OCI-LY7 (cell line): ENCODE measurements around the gene OPRL1. TPM values are rescaled to one million over a fixed set of nuclear protein-coding genes. Genes with fewer than 3 reads are reported as not detected.
A peak's percentile ranks its signal among the peaks of the same experiment; 100 is the strongest.

ENCODE experiments used
- BruUV-seq: library from RNA; stranded (reverse); fragments of 400-500 nt; replicated peaks from 2 replicates; lab custom pipeline; 2021; lab: Mats Ljungman, UMichigan
- CTCF ChIA-PET: fragments of 300-600 bp; sonication (Branson Sonifier 250); formaldehyde crosslinking; loops from one replicate; lab custom pipeline; 2022; ENCODE audit warnings: antibody characterized with exemption; ENCODE audit not compliant: unreplicated experiment; lab: Charles Lee
- POLR2A ChIA-PET: fragments of 300-600 bp; sonication (Branson Sonifier 250); formaldehyde crosslinking; loops from one replicate; lab custom pipeline; 2022; ENCODE audit warnings: antibody characterized with exemption; lab: Charles Lee
- DNase-seq: peaks from one replicate; pipeline ENCODE4 v3.0.0-alpha.2; 2015; ENCODE audit warnings: low spot score
- H2AFZ ChIP-seq: fragments of 200-600 bp; sonication (generic), shearing (Covaris generic); 2 replicates; pipeline ENCODE4 v1.6.1; 2014; ENCODE audit warnings: mild to moderate bottlenecking, antibody characterized with exemption, low read length, moderate library complexity
- H3K27ac ChIP-seq: fragments of 200-600 bp; sonication (generic); 2 replicates; pipeline ENCODE4 v1.5.1; 2014; ENCODE audit warnings: mixed run types, low read depth, mild to moderate bottlenecking, moderate library complexity, low read length, inconsistent platforms; ENCODE audit not compliant: poor library complexity, severe bottlenecking
- H3K36me3 ChIP-seq: fragments of 200-600 bp; sonication (generic); 2 replicates; pipeline ENCODE4 v1.6.1; 2014; ENCODE audit warnings: mild to moderate bottlenecking, antibody characterized with exemption, low read length, moderate library complexity, mixed read lengths; ENCODE audit not compliant: insufficient read depth
- H3K4me1 ChIP-seq: fragments of 200-600 bp; sonication (generic); 2 replicates; pipeline ENCODE4 v1.5.1; 2014; ENCODE audit warnings: mild to moderate bottlenecking, low read length; ENCODE audit not compliant: insufficient read depth, poor library complexity, severe bottlenecking
- H3K4me2 ChIP-seq: fragments of 200-600 bp; sonication (generic); 2 replicates; pipeline ENCODE4 v1.6.1; 2014; ENCODE audit warnings: mild to moderate bottlenecking, low read length
- H3K4me3 ChIP-seq: fragments of 200-600 bp; sonication (generic); 2 replicates; pipeline ENCODE4 v1.5.1; 2014; ENCODE audit warnings: mild to moderate bottlenecking, low read depth, low read length; ENCODE audit not compliant: poor library complexity, severe bottlenecking
- H3K79me2 ChIP-seq: fragments of 200-600 bp; sonication (generic); 2 replicates; pipeline ENCODE4 v1.6.1; 2016; ENCODE audit warnings: low read depth, mild to moderate bottlenecking, low read length, moderate library complexity, mixed read lengths; ENCODE audit not compliant: insufficient read depth
- H3K9me2 ChIP-seq: fragments of 200-600 bp; sonication (generic); 2 replicates; pipeline ENCODE4 v1.6.1; 2016; ENCODE audit warnings: mild to moderate bottlenecking, low read length, mixed read lengths; ENCODE audit not compliant: insufficient read depth
- H3K9me3 ChIP-seq: fragments of 200-600 bp; sonication (generic); 2 replicates; pipeline ENCODE4 v1.6.1; 2014; ENCODE audit warnings: mild to moderate bottlenecking, mixed run types, low read length, mixed read lengths
- H4K20me1 ChIP-seq: fragments of 200-600 bp; sonication (generic); 2 replicates; pipeline ENCODE4 v1.6.1; 2014; ENCODE audit warnings: mild to moderate bottlenecking, antibody characterized with exemption, low read length, moderate library complexity, mixed read lengths; ENCODE audit not compliant: insufficient read depth
- CTCF ChIP-seq: fragments of 200-600 bp; sonication (generic); conservative IDR thresholded peaks from 2 replicates; pipeline ENCODE4 v1.5.1; 2014; ENCODE audit warnings: mild to moderate bottlenecking, antibody characterized with exemption, low read length, moderate library complexity, mixed read lengths
- EZH2phosphoT487 ChIP-seq: fragments of 200-600 bp; sonication (generic); IDR thresholded peaks from 2 replicates; pipeline ENCODE4 v1.6.1; 2018; ENCODE audit warnings: low read depth, borderline replicate concordance, mild to moderate bottlenecking, mixed run types, antibody characterized with exemption, low read length, moderate library complexity, mixed read lengths
- intact Hi-C: fragments of 100-400 bp; cut with micrococcal nuclease; formaldehyde crosslinking; loops from one replicate; pipeline ENCODE4 v1.10.0; 2022; ENCODE audit not compliant: unreplicated experiment
- total RNA-seq, 2 experiments: library from RNA; depleted of rRNA in 1 of 2; stranded (reverse); fragments of >200 nt in 1 of 2; shearing (Covaris generic) in 1 of 2; gene quantifications; 2 replicates each; pipeline ENCODE4 v1.2.3, GENCODE V29; 2014 to 2022

OPRL1 gene
- total RNA-seq, 2 experiments from 2014 or later: 6.4 to 7.6 TPM

GRCh38 chr20:64068386-64069208 lies 11.3 kb upstream of the OPRL1 start:
- DNase-seq: no peak
- Histone ChIP-seq H3K79me2 (no peaks in the 10 kb centered on the region), H3K27ac (no peak overlapping the region), H3K4me3 (no peak overlapping the region), H3K9me2 (no peaks in the 10 kb centered on the region), H3K36me3 (peaks cover 19% of the 10 kb centered on the region; the same call in 1 of the 2 replicates), H4K20me1 (no peaks in the 10 kb centered on the region), H2AFZ (no peak overlapping the region), H3K4me1 (peaks cover 36% of the 10 kb centered on the region), H3K4me2 (no peak overlapping the region), H3K9me3 (no peaks in the 10 kb centered on the region)
- BruUV-seq: no TSS peak
- no peak for TF ChIP-seq EZH2phosphoT487
- TF ChIP-seq CTCF: no peak
- POLR2A ChIA-PET: no interaction called here
- CTCF ChIA-PET: no interaction called here
- intact Hi-C loops: no loop called here

GRCh38 chr20:64069209-64069613 lies 10.7 kb upstream of the OPRL1 start:
- Histone ChIP-seq H2AFZ (no peak overlapping the region), H3K9me2 (no peaks in the 10 kb centered on the region), H3K4me3 (no peak overlapping the region), H3K4me2 (no peak overlapping the region), H3K4me1 (peaks cover 31% of the 10 kb centered on the region), H3K79me2 (no peaks in the 10 kb centered on the region), H4K20me1 (no peaks in the 10 kb centered on the region), H3K36me3 (peaks cover 25% of the 10 kb centered on the region; the same call in 1 of the 2 replicates), H3K27ac (no peak overlapping the region), H3K9me3 (no peaks in the 10 kb centered on the region)
- DNase-seq: no peak
- CTCF ChIA-PET: no interaction called here
- BruUV-seq: no TSS peak
- intact Hi-C loops: no loop called here
- no peak for TF ChIP-seq EZH2phosphoT487
- TF ChIP-seq CTCF: no peak
- POLR2A ChIA-PET: no interaction called here

DNA sequence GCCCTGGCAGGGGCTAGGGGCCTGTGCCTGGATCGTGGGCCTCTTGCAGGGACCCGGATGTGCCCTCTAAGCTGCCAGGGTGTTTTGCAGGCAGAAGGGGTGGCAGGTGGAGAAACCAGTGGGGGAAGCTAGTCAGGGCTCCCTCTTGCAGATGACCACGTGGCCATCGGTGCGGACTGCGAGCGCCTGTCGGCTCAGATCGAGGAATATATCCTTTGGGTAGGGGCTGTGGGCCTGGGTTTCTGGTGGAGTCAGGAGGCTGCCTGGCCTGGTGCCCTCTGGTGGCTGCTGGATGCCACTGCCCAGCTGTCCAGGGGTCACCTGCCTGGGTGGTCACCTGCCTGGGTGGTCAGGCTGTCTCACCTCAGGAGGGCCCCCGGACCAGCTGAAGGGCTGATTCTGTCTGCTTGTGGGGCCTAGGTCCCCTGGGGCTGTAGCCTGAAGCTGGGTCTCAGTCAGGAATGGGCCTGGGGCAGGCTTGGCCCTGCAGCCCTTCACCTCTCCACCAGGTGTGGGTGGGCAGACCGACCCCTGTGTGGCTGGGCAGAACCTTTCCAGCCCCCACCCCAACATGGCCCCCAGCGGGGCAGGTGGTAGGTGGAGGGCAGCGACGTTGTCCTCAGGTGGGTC lies 10.2 kb upstream of the OPRL1 start:
- CTCF ChIA-PET: no interaction called here
- Histone ChIP-seq H3K79me2 (no peaks in the 10 kb centered on the region), H3K9me3 (no peaks in the 10 kb centered on the region), H4K20me1 (no peaks in the 10 kb centered on the region), H2AFZ (no peak overlapping the region), H3K4me3 (no peak overlapping the region), H3K27ac (no peak overlapping the region), H3K4me1 (peaks cover 26% of the 10 kb centered on the region), H3K36me3 (peaks cover 27% of the 10 kb centered on the region; the same call in 1 of the 2 replicates), H3K4me2 (no peak overlapping the region), H3K9me2 (no peaks in the 10 kb centered on the region)
- no peak for DNase-seq
- POLR2A ChIA-PET: no interaction called here
- TF ChIP-seq CTCF (peak; percentile 78), EZH2phosphoT487 (no peak)
- no TSS peak for BruUV-seq
- intact Hi-C loops: no loop called here
